NOMO-1 treated with DMSO at 0.1 percent for 48 hours (cell line): ENCODE results near the gene PPM1M.

Experiments used
- DNase-seq: peaks from one replicate; lab custom pipeline; 2025; ENCODE audit not compliant: unreplicated experiment; lab: John Stamatoyannopoulos, UW

The PPM1M gene

DNA sequence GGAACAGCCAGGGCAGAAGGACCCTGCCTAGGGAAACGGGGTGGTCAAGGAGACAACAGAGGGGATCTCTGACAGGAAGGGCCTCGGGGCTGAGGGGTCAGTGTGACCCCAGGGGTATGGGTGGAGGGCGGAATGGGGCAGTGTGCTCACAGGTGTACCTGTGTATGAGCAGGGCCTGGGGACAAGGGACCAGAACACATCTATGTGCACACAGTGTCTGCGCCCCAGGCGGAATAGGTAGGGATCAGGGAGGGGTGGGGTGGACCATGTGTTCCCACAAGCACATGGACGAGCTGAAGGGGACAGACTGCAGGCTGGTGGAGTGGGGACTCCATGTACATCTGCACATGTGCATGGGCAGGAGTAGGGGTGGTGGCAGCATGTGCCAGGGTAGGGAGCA lies 15.1 kb upstream of the PPM1M start:
- no peak for DNase-seq

DNA sequence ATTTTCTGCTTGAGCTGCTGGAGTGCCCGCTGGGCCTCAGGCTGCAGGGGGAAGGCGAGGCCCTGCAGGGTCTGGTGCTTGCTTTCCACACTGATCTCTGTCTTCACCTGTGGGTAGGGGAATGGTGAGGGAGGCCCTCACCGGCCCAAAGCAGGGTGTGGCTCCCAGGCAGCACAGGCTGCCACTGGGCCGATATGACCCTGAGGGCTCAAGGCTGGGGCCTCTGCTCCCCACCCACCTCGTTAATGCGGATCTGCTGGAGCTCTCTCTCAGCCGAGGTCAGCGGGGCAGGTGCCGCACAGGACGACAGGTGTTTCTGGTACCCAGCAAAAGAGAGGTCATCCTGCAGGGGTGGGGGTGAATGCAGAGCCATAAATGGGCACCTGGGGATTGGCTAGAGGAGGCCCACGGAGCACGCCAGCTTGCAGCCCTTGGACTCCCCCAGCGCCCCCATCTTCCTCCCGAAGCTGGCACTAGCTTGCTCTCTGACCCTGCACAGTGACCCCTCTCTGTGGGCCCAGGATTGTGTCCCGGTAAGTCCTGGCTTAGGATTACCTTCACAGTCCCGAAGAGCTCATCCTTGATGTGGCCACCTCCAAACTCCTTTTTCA lies 14.6 kb upstream of the PPM1M start:
- DNase-seq, result no peak

DNA sequence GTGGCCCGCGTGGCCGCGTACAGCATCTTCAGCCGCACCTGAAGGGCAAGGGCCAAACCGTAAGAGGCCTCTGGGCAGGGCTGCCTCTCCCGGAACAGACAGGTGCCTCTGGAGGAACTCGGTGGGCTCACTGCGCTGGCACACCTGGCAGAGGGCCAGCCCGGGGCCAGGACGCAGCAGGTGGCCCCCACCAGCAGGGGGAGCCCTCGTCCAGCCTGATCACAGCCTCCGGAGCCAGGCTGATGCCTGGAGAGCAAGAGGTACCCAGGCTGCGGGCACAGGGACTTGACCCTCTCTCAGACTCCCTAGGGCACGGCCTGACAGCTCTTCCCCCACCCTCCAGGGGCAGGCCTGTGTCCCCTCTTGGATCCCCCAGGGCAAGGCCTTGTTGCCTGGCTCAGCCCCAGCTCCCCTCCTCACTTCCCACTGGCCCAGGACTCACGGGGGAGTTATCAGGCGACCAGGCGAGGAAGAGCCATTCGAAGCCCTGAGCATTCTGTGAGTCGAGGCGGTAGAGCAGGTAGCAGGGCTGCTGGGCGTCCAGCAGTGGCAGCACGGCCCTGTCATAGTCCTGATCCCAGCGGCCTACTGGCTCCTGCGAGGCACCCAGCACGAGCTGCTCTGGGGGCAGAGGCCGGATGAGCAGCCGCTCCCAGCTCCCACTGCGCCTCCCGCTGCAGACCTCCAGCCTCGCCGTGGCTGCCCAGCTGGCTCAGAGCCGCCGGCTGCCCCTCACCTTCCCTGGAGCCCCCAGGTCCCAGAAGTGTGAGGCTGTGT lies 13.9 kb upstream of the PPM1M start:
- DNase-seq, result peak; percentile 55

DNA sequence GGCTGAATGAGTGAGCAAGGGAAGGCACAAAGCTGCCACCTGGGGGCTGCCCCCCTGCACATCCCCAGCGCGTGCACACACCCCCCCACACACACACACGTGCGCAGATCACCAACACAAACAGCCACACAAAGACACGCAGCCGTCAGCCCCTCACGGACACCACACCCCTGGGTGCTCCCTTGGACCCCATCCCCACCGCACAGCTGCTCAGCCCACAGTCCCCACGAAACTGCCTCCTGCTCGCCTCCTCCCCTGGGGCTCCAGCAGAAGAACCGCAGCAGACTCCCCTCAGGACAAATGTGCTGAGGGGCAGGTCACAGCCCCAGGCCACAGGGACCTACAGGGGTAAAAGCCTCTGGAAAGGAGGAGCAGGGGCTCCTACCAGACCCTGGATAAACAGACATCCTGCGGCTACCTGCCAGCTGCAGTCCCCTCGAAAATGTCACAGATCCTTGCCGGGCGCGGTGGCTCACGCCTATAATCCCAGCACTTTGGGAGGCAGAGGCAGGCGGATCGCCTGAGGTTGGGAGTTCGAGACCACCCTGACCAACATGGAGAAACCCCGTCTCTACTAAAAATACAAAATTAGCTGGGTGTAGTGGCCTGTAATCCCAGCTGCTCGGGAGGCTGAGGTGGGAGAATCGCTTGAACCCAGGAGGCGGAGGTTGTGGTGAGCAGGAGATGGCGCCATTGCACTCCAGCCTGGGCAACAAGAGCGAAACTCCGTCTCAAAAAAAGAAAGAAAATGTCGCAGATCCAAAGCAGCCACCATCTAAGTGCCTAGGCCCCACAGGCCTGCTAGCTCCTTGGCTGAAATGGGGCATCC lies 13.1 kb upstream of the PPM1M start:
- DNase-seq, result no peak

DNA sequence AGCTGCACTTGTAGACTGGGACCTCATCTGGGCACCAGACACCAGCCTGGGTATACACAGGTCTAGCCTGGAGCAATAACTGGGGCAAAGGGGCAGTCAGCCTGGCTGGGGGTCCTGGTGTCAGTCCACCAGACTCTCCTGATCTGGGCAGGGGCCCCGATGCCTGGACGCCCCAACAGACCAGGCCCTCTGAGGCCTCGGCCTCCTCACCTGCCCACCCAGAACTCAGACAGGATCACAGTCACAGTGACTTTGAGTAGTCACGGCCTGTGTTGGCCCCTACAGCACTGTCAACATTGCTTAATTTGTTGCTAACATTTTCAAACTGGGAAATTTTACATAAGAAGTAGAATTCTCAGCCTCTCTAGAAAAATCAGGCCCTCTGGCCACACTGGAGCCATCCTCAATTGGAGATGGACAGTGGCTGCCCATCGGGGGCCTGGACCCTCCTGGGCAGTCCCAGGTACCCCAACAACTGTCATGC lies 12.4 kb upstream of the PPM1M start:
- no peak for DNase-seq

DNA sequence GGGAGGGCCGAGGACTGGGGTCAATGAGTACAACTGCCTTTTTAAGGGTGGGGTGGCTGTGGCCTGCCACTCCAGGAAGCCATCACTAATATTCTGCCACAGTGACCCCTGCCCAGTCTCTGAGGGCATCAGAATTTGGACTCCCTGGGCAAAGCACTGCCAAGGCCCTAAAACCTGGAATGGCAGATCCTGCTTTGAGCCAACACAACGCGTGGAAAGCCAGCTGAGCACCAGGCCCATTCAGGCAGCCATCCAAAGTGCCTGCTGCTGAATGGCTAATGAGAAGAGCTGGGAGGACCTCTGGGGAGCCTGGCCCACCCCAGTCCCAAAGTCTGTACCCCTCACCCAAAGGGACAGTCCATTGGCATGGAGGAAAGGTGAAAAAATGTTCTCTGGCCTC lies 11.6 kb upstream of the PPM1M start:
- no peak for DNase-seq

DNA sequence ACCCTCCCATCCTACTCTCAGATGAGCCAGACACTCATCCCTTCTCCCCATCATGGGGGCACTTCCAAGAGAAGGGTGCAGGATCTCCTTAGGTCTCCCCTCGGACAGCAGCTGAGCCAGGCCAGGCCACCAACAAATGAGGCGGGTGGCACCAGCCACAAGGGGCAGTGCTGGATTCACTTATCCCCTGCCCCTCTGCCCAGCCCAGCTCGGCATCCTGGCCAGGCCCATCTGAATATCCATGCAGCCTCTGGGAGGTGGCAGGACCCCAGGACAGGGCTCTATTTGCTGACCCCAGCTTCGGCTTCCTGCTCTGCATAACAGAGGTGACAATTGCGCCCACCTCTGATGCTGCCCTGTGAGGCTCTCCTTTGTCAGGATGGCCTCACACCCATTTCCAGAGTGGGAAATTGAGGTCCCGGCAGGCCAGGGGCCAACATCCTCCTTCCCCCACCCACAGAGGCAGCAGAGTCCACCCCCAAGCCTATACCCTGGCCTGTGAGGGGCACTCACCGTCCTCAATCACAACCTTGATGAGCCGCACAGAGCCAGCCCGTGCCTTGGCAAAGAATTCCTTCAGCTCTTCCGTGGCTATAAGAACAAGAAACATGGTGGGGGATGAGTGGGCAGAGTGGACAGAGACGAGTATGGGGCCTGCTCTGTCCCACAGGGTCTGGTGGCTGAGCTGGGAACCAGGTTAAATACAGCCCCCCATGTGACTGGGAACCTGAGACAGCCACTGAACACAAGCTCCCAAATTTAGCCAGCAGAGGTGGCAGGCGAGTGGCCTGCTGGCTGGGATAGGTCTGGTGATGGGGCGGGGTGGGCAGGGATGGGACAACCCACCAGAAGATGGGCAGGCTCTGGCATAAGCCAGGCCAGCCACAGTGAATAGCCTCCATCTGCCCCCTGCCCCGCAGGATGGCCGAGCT lies 10.8 kb upstream of the PPM1M start:
- no peak for DNase-seq

DNA sequence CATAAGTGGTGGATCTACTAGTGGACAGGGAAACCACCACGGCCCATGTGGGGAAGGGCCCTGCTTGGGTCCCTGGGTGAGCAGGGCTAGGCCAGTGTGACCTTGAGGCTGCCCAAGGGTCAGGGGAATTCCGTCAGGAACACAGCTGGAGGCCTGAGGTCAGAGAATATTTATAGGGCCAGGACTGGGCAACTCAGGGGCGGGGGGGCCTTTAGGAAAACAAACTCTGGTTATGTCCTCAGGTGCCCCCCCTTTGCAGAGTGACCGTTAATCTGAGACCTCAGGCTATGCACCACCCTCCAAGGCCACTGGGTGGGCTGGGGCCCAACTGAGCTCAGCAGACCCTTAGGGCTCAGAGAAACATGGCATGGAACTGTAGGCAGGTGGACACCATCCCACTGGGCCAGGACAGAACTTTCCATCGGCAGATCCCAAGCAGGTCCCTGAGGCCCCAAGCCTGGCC lies 9.1 kb upstream of the PPM1M start:
- no peak for DNase-seq

DNA sequence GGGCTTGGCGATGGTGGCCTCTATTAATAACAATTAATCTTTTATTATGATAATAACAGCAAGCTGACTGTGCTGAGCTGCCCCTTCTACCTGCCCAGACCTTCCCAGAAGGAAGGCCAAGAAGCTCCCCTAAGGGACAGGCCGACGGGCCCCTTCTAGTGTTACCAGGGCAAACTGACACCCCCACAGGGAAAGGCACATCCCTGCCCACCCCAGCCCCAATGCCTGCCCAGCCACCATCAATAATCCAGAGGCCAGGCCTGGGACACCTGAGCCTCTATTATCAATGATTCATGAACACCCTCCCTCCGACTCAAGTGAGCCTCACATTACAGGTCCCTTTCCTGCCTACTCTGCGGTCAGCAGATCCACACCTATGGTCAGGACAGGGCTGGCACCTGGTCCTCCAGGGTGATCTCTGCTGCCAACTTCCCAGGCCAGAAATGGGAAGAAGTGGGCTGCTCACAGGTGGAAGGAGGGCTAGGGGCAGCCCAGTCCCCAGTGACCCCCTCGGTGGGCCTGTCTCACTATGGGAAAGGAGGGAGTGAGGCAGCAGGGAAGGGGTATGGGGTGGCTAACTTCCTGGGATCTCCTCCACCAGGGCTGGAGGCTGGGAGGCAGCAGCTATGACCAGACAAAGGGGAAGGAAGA lies 8.4 kb upstream of the PPM1M start:
- peak; percentile 3 for DNase-seq

DNA sequence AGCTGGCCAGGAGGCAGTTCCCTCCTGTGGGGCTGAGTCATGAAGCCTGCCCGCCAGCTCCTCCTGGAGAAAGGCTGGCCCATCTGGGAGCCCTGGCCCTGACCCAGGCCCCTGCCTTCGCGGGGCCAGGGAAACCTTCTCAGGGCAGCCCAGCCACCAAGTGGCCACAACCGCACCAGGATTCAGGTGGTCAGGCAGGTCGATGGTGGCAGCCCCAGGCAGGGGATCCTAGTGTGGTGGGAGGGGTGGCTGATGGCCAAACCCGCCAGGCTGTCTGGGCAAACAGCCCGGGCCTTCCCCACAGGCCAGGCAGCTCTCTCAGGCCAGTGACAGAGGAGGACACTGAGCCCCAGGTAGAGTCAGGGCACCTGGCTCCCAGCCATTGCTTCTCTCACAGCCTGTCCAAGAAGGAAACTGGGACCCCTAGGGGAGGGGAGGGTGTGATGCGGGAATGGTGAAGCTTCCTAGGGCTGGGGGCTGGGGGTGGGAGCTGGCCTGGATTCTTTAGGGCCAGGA lies 7.8 kb upstream of the PPM1M start:
- no peak for DNase-seq

DNA sequence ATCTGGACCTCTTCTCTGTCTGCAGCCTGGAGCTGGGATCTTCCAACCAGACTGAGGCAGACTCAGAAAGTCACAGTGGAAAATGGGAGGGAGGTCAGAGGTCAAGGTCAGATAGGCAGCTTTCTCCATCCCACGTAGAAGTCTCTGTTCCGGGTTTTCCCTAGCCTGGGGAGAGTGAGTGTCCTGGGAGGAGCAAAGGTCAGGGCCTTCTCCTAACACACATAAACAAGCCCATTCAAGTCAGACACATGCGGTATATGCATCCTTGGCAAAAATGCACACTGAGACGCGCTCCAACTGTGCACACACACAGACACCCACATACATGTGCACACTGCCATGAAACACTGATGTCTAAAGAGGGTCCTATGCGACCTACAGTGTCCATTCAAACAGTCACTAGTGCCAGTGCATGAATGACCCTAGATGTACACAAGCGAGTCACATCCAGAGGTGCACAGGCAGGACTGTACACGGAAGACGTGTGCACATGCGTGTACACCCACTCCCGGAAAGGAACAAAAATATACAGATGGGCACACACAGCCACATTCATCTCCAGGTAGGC lies 7.3 kb upstream of the PPM1M start:
- no peak for DNase-seq

DNA sequence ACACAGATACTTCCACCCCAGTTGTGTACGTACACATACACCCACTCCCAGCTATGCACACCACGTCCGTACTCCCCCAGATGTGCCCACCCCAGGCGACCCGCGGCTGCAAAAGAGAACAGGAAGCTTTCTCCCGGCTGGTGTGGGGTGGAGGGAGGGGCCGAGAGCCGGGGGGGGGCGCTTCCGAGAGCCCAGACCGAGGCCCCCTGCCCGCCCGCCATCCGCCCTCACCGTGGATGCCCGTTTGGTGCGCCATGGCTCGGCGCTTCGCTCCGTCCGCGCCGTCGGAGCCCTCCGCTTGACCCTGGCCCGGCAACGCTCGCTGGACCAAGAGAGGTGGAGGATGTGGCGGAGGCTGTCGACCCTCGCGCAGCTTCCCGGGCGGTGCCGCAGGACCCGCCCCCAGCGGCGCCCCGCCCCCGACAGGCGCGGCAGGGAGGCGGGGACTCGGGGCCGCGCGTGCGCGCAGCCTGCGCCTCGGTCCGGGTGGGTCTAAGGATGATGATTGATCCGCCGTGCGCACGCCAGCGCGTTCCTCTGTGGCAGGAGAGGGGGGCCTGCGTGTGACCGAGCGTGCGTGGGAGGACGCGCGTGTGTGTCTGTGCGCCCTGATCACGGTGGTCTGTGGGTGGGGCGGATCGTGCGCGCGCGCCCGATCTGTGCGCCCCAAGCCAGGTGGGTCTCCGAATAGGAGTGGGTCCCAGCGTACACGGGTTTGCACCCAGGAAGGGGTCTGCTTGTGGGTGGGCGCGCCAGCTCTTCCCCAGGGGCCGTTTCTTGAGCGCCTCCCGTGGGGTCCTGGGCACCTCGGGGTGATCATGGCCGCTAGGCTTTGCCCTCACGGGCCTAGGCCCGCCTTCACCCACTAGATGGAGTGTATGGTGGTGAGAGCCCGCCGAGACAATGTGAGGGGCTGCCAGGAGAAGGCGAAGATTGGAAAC lies 6.5 kb upstream of the PPM1M start, which contains the start of gene TWF2:
TWF2 (minus strand) TSS at position 398 of the 941 bp plus-strand sequence; CDS start at position 256, 142 bp downstream.
- DNase-seq, result peak; percentile 62

DNA sequence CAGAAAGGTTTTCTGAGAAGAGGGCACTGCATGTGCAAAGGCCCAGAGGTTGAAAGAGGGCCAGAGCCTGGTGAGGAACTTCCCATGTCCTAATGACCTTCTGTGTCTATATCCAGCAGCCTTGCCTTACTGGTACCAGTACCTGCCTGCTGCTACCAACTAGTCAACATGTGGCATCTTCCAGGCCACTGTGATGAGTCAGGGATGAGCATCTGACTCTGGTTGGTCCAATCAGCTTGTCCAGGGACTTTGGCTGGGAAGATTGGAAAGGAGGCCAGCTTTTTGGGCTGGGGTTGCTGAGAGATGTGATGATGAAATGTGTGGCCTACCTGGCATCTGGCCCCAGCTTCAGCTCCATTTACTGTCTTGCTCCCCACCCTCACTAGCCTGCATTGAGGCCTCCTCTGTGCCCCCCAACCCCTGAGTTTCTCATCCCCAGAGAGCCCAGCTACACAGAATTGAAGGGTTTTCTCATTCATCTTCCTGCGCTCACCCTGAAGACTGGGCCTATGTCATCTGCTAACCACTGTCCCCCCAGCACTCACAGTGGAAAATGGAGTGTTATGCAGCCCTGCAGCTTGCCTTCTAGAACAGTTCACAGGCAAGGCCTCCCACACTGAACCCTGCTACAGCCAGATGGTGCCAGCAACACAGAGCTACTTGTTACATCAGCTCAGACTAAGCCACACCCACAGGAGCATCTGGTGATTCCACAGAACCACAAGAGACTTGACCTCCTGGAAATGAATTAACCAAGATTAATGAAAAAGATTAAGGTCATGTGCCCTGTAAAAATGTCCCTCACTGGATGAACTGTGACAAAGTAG lies 5.3 kb upstream of the PPM1M start:
- peak; percentile 29 for DNase-seq

DNA sequence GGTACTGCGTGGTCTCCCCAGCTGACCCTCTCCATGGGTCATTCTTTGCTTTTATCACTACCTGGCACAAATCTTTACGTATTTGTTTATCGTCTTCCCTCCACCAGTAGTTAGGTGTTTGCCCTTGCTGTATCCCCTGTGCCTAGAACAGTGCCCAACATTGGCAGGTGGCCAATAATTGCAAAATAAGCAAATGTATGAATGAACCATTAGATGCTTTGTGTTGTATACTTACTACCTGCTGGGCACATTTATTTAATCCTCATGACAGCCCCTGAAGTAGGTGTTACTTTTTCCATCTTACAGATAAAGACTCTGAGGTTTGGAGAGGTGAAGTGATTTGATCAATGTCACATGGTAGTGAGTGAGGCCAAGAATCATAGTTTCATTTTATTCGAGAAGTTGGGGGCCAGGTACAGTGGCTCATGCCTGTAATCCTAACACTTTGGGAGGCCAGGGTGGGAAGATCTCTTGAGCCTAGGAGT lies 4.6 kb upstream of the PPM1M start:
- DNase-seq, result no peak

DNA sequence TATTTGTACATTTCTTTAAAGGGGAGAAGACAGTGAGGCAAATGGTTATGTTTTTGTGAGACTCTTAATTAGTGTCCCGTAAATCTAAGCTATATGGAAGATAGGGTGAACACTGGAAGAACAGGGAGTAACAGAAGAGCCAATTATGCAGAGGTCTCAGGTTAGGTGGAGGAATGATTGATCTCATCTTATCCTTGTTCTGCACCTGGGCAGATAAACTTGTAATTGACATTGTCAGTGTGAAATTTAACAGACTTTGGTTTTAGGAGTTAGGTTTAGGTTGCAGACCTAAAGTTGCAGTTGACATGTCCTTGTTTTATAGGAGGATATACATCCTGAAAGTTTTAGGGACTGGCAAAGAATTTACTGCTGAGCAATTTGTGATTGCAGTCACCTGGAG lies 3.5 kb upstream of the PPM1M start:
- no peak for DNase-seq

DNA sequence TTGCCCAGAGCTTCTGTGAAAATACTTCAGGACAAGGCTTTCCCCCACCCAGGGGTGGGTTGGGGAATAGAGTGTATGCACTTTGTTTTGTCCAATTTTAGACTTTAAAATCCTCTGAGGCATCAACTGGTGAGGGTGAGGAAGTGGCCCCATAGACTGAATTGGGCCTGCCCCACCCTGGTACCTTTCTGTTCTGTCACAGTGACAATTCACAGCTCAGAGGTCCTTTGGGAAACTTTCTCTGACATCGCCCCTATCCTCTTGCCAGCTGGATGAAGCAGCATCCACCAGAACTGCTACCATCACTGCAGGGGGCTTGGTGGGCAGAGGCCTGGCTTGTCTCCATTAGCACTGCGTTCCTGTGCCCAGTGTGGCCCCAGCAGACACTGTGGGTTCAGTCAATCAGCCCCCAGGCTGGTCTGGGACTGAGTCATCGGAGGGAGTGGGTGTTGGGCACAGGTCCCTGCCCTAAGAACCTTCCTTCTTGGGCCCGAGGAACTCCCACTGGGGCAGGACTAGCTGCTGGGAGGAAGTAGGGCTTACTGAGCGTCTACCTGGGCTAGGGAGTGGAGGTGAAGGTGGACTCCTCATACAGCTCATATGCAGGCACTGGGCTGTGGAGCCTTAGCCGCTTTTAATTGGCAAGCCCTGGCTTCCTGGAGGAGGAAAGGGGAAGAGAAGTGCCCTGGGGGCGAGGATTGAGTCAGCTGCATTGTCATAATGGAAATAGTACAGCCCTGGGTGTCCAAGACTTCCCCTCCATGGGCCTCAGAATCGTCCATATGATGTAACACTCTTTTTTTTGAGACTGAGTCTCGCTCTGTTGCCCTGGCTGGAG lies 1.5 kb upstream of the PPM1M start:
- DNase-seq, result peak; percentile 86

DNA sequence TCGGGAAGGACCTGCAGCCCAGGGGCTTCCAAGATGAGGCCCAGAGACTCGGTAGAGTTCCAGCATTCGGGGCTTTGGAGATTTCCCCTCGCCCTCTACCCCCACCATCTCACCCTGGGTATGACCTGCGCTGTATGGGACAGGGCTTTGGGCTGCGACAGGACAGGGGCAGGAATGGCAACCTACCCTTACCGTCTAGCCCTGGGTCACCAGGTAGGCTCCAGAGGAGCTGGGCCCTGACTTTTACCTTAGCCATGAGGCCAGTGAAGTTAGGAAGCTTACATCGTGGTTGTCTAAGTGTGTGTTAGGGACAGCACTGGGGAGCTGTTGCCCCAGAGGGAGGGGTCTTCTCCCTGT lies 683 bp downstream of the PPM1M start:
- DNase-seq, result no peak
